Osteocyte (in vitro differentiated cells): ENCODE data around the gene APCDD1. TPM values are rescaled to one million over a fixed set of nuclear protein-coding genes. Genes with fewer than 3 reads are reported as not detected.

Experiments
- DNase-seq: peaks from one replicate; pipeline ENCODE4 v3.0.0; 2021; ENCODE audit warnings: mixed read lengths; ENCODE audit not compliant: unreplicated experiment; ENCODE audit errors: extremely low spot score
- H3K27ac Mint-ChIP-seq: one replicate; pipeline ENCODE4 v1.8.0; 2021; ENCODE audit warnings: mild to moderate bottlenecking, mixed read lengths; ENCODE audit not compliant: unreplicated experiment
- H3K27me3 Mint-ChIP-seq: one replicate; pipeline ENCODE4 v1.8.0; 2021; ENCODE audit warnings: mixed read lengths; ENCODE audit not compliant: unreplicated experiment
- H3K36me3 Mint-ChIP-seq: one replicate; pipeline ENCODE4 v1.8.0; 2021; ENCODE audit warnings: mixed read lengths; ENCODE audit not compliant: unreplicated experiment
- H3K4me1 Mint-ChIP-seq: one replicate; pipeline ENCODE4 v1.8.0; 2021; ENCODE audit warnings: mixed read lengths; ENCODE audit not compliant: unreplicated experiment
- H3K4me3 Mint-ChIP-seq: one replicate; pipeline ENCODE4 v1.8.0; 2021; ENCODE audit warnings: mild to moderate bottlenecking, moderate library complexity, mixed read lengths; ENCODE audit not compliant: unreplicated experiment
- H3K9me3 Mint-ChIP-seq: one replicate; pipeline ENCODE4 v1.8.0; 2021; ENCODE audit warnings: mixed read lengths; ENCODE audit not compliant: unreplicated experiment
- total RNA-seq: library from RNA; stranded (reverse); gene quantifications from 2 replicates; pipeline ENCODE4 v1.2.1, GENCODE V29; 2021
- TF ChIP-seq, protein P1 (sequence below): fragments of 200-600 bp; sonication (generic); IDR thresholded peaks from 2 replicates; pipeline ENCODE4 v1.5.0; 2021; ENCODE audit warnings: antibody characterized with exemption, mild to moderate bottlenecking, moderate library complexity

Gene APCDD1
- total RNA-seq, 1 donor from 2014 or later: 1.4 TPM

DNA sequence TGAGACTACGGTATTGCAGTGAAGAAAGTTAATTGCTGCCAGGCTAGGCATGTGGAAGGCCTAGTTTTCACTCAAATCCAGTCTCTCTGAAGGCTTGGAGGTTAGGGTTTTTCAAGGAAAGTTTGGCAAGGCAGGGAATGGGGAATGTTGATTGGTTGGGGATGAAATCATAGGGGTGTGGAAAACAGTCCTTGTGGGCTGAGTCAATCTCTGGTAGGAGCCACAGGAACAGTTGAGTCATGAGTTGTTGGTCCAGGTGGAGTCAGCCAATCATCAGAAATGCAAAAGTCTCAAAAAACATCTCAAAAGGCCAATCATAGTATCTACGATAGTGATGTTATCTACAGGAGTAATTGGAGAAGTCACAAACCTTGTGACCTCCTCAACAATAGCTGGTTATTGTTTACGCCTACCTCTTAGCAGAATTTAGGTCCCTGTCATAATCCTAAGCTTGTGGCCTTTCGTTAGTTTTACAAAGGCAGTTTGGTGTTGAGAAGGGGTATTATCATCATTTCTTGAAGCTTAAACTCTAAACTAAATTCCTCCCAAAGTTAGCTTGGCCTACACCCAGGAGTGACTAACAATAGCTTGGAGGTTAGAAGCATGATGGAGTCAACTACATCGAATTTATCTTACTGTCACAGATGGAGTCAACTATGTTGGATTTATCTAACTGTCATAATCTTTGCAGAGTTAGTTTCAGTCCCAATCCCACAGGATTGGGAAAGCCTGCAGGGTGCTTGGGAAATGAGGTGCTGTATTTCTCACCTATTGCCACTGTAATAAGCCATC is 33.7 kb upstream of the APCDD1 start:
- no peak overlapping the region for H3K27ac Mint-ChIP-seq
- H3K36me3 Mint-ChIP-seq: no peaks in the 10 kb centered on the region
- TF ChIP-seq, protein P1, sequence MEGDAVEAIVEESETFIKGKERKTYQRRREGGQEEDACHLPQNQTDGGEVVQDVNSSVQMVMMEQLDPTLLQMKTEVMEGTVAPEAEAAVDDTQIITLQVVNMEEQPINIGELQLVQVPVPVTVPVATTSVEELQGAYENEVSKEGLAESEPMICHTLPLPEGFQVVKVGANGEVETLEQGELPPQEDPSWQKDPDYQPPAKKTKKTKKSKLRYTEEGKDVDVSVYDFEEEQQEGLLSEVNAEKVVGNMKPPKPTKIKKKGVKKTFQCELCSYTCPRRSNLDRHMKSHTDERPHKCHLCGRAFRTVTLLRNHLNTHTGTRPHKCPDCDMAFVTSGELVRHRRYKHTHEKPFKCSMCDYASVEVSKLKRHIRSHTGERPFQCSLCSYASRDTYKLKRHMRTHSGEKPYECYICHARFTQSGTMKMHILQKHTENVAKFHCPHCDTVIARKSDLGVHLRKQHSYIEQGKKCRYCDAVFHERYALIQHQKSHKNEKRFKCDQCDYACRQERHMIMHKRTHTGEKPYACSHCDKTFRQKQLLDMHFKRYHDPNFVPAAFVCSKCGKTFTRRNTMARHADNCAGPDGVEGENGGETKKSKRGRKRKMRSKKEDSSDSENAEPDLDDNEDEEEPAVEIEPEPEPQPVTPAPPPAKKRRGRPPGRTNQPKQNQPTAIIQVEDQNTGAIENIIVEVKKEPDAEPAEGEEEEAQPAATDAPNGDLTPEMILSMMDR: no peak
- peaks cover 5% of the 10 kb centered on the region for H3K4me1 Mint-ChIP-seq
- H3K4me3 Mint-ChIP-seq: no peak overlapping the region
- H3K27me3 Mint-ChIP-seq: peaks cover 13% of the 10 kb centered on the region
- H3K9me3 Mint-ChIP-seq: peaks cover 9% of the 10 kb centered on the region
- DNase-seq: no peak

DNA sequence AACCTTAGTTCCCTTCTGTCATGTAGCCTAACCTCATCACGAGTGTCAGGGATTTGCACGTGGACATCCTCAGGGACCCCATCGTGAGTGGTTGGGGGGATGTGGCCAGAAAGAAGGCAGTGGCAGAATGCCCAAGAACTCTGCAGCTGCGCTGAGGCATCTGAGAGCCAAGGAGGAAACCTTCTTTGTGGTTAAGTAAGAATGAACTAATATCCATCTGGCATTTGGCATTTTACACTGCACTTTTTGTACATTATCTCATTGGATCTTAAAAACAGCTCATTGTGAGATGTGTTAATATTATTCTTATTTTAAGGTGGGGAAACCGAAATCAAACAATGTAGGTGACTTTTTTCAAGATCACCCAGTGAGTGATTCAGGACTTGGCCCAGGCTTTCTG is 32.6 kb upstream of the APCDD1 start:
- Mint-ChIP-seq H3K4me3 (no peak overlapping the region), H3K4me1 (peaks cover 5% of the 10 kb centered on the region), H3K9me3 (peaks cover 9% of the 10 kb centered on the region), H3K27me3 (peaks cover 23% of the 10 kb centered on the region), H3K36me3 (no peaks in the 10 kb centered on the region), H3K27ac (no peak overlapping the region)
- TF ChIP-seq, protein P1: no peak
- DNase-seq: peak; percentile 60

DNA sequence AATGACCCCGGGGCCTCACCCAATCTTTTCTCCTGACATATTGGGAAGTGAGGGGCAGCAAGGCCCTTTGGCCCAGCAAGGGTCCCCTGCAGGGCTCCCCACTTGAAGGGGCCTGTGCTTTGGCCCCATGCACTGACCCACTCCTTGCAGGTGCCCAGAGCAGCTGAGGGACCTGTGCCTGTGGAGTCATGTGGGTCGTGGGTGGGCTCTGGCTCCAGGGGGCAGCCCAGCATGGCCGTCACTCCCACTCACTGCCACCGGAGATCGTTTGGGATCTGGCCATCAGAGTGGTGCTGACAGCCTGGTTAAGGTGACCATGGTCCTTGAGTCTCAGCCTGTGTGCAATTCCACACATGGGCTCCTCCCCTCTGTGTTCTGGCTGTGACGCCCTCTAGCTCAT is 31.7 kb upstream of the APCDD1 start:
- Mint-ChIP-seq H3K4me1 (peaks cover 1% of the 10 kb centered on the region), H3K27me3 (peaks cover 31% of the 10 kb centered on the region), H3K27ac (no peak overlapping the region), H3K36me3 (no peaks in the 10 kb centered on the region), H3K4me3 (no peak overlapping the region), H3K9me3 (peaks cover 9% of the 10 kb centered on the region)
- TF ChIP-seq, protein P1: no peak
- peak; percentile 77 for DNase-seq

DNA sequence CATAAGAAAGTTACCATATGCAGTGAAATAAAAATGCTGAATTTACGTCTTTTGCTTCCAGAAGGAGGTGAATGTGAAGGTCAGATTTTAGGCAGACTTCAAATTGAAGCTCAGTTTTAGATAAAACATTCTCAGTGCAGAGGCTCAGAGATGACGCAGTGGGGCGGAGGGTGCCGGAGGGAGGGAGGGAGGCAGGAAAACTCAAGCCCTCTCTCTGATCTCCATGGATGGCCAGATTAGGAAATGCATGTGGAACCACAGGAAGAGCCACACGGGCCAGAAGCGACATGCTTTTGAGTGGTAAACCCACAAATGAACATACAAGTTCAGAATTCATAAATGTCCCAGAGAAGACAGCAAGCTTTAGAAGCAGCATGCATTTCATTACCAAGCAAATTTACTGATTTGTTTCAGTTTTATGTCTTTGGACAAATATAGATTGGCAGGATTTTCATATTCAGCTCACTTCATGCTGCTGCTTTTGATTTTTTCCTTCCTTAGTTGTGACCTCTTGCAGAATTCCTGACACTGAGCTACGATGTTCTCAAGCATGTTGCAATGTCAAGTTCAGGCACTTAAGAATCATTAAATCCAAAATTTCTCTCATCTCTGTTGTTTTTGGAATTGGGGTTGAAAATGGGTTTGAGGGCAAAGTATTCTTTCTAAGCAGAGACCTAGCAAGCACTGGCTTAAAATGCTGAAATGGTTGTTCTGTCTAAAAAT is 29.7 kb upstream of the APCDD1 start:
- Mint-ChIP-seq H3K27ac (no peak overlapping the region), H3K9me3 (peaks cover 9% of the 10 kb centered on the region), H3K27me3 (peaks cover 42% of the 10 kb centered on the region), H3K4me3 (no peak overlapping the region), H3K36me3 (no peaks in the 10 kb centered on the region), H3K4me1 (no peaks in the 10 kb centered on the region)
- peak; percentile 38 for DNase-seq
- TF ChIP-seq, protein P1: no peak

DNA sequence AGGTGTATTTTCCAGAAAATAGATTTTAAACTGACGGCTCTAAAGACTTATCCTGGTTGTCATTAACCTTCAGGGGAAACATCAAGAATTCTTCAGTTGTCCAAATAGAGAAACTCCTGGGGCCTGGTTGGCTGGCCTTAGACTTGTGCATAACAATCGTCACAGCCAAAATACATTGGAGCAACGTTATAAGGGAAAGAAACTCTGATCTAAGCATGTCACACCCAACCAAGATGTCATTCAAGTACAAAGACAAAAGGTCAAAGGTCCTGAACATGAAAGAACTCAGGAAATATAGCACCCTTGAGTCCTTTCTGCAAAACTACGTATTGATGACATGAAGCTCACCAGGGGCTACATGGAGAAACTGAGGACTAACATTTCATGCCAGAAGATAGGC is 23.8 kb upstream of the APCDD1 start:
- H3K27me3 Mint-ChIP-seq: peaks cover 47% of the 10 kb centered on the region
- no peak overlapping the region for H3K27ac Mint-ChIP-seq
- no peaks in the 10 kb centered on the region for H3K36me3 Mint-ChIP-seq
- H3K4me3 Mint-ChIP-seq: no peak overlapping the region
- DNase-seq: no peak
- no peaks in the 10 kb centered on the region for H3K4me1 Mint-ChIP-seq
- TF ChIP-seq, protein P1: no peak
- H3K9me3 Mint-ChIP-seq: no peaks in the 10 kb centered on the region
